GM18517 (cell line): ENCODE results near the gene OR8G5.
"Not testable (repeated sequence)": the region's sequence is repeated elsewhere in the genome, so short reads cannot be mapped to it uniquely, and the experiment has no call there.

ENCODE experiments used
- ATAC-seq: cut with Tn5 transposase; IDR thresholded peaks from one replicate; pipeline ENCODE4 v1.9.1; 2021; ENCODE audit warnings: mild to moderate bottlenecking, moderate library complexity; ENCODE audit not compliant: unreplicated experiment

The OR8G5 gene

GRCh38 chr11:124256076-124256475 lies at the start of gene OR8G5:
TSS of gene OR8G5 (plus strand) at chr11:124256376. CDS start at chr11:124264932, 8,556 bp downstream.
- ATAC-seq: no peak

- no peak for ATAC-seq
Measured at GRCh38 chr11:124207102-124207792, 48.9 kb upstream of the OR8G5 start.

GRCh38 chr11:124209824-124210357 lies 46.3 kb upstream of the OR8G5 start:
- no peak for ATAC-seq

- ATAC-seq: no peak
Measured at GRCh38 chr11:124210421-124210820, 45.8 kb upstream of the OR8G5 start.

GRCh38 chr11:124211321-124211720 lies 44.9 kb upstream of the OR8G5 start:
- ATAC-seq: no peak

GRCh38 chr11:124214027-124214426 lies 42.1 kb upstream of the OR8G5 start:
- ATAC-seq: no peak

GRCh38 chr11:124219126-124219525 lies 37.0 kb upstream of the OR8G5 start:
- no peak for ATAC-seq

GRCh38 chr11:124222407-124222806 lies 33.8 kb upstream of the OR8G5 start:
- no peak for ATAC-seq

- not testable (repeated sequence) for ATAC-seq
Measured at GRCh38 chr11:124224618-124225423, 31.4 kb upstream of the OR8G5 start.

- no peak for ATAC-seq
Measured at GRCh38 chr11:124225471-124225870, 30.7 kb upstream of the OR8G5 start.

- no peak for ATAC-seq
Measured at GRCh38 chr11:124233376-124233775, 22.8 kb upstream of the OR8G5 start.

- no peak for ATAC-seq
Measured at GRCh38 chr11:124238512-124238911, 17.7 kb upstream of the OR8G5 start.

GRCh38 chr11:124240621-124241397 lies 15.4 kb upstream of the OR8G5 start, which contains the start of gene OR8G1:
TSS of gene OR8G1 (plus strand) at chr11:124241095. CDS start at chr11:124249676, 8,581 bp downstream.
- no peak for ATAC-seq

GRCh38 chr11:124249869-124250268 lies 6.3 kb upstream of the OR8G5 start:
- not testable (repeated sequence) for ATAC-seq

- ATAC-seq: not testable (repeated sequence)
Measured at GRCh38 chr11:124265041-124265440, 8.9 kb downstream of the OR8G5 start.

GRCh38 chr11:124270886-124271285 lies 14.7 kb downstream of the OR8G5 start:
- ATAC-seq: not testable (repeated sequence)

- ATAC-seq: no peak
Measured at GRCh38 chr11:124274000-124274399, 17.8 kb downstream of the OR8G5 start.

- no peak for ATAC-seq
Measured at GRCh38 chr11:124276081-124276480, 19.9 kb downstream of the OR8G5 start.

GRCh38 chr11:124277207-124277606 lies 21.0 kb downstream of the OR8G5 start:
- no peak for ATAC-seq

- no peak for ATAC-seq
Measured at GRCh38 chr11:124277804-124278203, 21.6 kb downstream of the OR8G5 start.

- no peak for ATAC-seq
Measured at GRCh38 chr11:124278261-124278660, 22.1 kb downstream of the OR8G5 start.
